NCI-H2171 (cell line): ENCODE measurements around the gene ADSL.
A peak's percentile ranks its signal among the peaks of the same experiment; 100 is the strongest.
"Not testable (repeated sequence)": the region's sequence is repeated elsewhere in the genome, so short reads cannot be mapped to it uniquely, and the experiment has no call there.

Experiments used
- DNase-seq: peaks from one replicate; lab custom pipeline; 2025; lab: John Stamatoyannopoulos, UW

ADSL gene

GRCh38 chr22:40346185-40347118, at the start of gene ADSL:
Gene ADSL (plus strand): TSS chr22:40346500. CDS start chr22:40346559, 59 bp downstream.
- peak; percentile 89 for DNase-seq

DNA sequence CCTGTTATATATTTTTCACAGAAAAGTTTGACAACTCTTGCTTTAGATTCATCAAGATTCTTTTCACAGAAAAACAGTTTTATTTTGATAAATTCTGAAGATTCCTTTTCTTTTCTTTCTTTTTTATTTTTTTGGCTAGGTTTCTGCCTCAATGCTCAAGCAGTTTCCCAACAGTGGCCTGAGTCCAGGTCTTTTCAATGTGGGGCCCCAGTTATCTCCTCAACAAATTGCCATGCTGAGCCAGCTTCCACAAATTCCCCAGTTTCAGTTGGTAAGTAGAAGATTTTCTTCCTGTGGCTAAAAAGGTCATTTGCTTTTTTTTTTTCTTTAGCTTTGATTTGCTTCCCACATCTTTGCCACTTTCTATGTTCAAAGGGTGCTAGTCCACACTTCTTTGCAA, 46.0 kb upstream of the ADSL start:
- no peak for DNase-seq

DNA sequence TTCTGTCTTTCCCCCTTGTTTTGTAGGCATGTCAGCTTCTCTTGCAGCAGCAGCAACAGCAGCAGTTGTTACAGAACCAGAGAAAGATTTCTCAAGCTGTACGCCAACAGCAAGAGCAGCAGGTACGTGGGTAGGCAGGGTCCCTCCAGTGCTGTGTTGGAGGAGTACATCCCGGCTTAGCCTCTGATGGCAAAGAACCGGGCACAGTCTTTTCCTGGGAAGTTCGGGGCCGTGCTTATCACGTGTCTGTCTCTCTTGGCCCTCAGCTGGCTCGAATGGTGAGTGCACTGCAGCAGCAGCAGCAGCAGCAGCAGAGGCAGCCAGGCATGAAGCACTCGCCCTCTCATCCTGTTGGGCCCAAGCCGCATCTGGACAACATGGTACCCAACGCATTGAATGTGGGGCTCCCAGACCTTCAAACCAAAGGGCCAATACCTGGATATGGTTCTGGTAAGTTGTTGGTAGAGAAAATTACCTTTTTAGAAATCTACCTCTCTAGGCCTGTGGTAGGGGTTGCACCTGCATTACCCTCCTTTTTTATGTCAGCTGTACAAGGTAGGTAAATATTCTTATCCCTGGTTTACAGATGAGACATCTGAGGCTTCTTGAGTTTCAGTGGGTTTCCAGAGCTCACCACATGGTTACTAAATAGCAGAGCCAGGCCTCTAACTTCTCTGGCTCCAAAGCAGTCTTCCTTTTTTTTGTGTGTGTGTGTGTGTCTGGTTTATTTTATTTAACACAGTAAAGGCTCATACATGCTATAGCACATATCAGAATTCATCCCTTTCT, 45.2 kb upstream of the ADSL start:
- DNase-seq = no peak

- DNase-seq = no peak
These were observed 44.2 kb upstream of the ADSL start for GRCh38 chr22:40302149-40302548.

- no peak for DNase-seq
These were observed 40.7 kb upstream of the ADSL start for GRCh38 chr22:40305625-40306024.

GRCh38 chr22:40308999-40309573, 37.2 kb upstream of the ADSL start:
- DNase-seq = no peak

- no peak for DNase-seq
These were observed 36.7 kb upstream of the ADSL start for GRCh38 chr22:40309631-40310030.

- DNase-seq = no peak
These were observed 36.1 kb upstream of the ADSL start for GRCh38 chr22:40310081-40310767.

- DNase-seq = no peak
These were observed 35.6 kb upstream of the ADSL start for GRCh38 chr22:40310768-40311120.

DNA sequence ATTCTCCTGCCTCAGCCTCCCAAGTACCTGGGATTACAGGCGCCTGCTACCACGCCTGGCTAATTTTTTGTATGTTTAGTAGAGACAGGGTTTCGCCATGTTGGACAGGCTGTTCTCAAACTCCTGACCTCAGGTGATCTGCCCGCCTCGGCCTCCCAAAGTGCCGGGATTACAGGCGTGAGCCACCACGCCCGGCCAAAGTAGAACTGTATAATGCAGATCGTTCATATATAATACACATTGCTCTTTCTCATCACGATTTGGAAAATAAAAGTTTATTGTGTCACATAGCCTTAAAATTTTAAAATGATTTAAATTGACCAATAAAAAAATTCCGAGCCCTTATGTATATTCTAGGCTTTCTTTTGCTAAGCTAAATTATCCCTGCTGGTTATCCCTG, 34.7 kb upstream of the ADSL start:
- not testable (repeated sequence) for DNase-seq

DNA sequence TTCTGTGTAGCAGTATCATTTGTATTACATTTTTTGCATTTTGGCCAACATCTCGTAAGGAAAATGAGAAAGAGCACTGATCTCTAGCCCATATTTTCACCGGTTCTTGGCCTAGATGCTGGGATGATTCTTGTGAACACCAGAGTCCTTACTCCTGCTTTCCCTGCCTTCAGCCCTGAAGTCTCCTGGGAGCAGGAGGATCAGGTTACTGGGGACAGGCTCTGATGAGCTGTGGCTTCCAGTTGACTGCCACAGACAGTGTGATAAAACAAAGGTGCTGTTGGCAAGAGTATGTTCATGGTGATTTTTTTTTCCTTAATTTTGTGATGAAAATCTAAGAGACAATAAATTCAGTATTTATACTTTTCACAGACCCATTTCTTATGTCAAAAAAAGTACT, 34.2 kb upstream of the ADSL start:
- peak; percentile 91 for DNase-seq

- no peak for DNase-seq
These were observed 33.3 kb upstream of the ADSL start for GRCh38 chr22:40313007-40313406.

- no peak for DNase-seq
These were observed 32.3 kb upstream of the ADSL start for GRCh38 chr22:40314041-40314440.

- DNase-seq = no peak
These were observed 25.6 kb upstream of the ADSL start for GRCh38 chr22:40320687-40321086.

DNA sequence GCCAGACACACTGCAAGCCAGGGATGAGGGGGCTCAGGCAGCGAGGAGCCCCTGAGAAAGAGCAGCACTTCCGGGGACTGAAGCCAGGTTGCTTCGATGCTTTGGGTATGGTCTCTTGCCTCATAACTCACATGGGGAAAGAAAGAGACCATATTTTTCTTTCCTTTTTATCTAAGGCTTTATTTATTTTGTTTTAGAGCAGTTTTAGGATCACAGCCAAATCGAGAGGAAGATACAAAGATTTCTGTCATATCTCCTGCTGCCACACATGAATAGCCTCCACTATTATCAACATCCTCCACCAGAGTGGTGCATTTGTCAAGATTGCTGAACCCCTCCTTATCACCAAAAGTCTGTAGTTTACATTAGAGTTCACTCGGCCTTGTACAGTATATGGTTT, 24.3 kb upstream of the ADSL start:
- DNase-seq = no peak

DNA sequence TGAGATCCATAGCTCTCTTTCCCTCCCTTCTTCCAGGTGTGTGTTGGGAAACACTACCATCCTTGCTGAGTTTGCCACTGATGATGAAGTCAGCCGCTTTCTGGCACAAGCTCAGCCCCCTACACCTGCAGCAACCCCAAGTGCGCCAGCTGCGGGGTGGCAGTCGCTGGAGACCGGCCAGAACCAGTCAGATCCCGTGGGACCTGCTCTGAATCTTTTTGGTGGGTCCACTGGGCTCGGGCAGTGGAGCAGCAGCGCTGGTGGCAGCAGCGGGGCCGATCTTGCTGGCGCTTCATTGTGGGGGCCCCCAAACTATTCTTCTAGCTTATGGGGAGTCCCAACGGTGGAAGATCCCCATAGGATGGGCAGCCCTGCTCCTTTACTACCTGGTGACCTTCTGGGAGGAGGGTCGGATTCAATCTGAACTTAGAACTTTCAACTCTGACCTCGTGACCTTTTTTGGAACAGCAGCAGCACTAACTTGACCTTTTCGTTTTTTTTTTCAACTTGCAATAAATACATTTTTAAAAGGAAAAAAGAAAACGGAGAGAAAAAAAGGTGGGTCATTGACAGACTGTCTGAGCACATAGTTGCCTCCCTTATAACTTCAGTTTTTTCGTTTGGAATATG, 23.4 kb upstream of the ADSL start:
- no peak for DNase-seq

GRCh38 chr22:40323681-40324171, 22.6 kb upstream of the ADSL start:
- DNase-seq = no peak

DNA sequence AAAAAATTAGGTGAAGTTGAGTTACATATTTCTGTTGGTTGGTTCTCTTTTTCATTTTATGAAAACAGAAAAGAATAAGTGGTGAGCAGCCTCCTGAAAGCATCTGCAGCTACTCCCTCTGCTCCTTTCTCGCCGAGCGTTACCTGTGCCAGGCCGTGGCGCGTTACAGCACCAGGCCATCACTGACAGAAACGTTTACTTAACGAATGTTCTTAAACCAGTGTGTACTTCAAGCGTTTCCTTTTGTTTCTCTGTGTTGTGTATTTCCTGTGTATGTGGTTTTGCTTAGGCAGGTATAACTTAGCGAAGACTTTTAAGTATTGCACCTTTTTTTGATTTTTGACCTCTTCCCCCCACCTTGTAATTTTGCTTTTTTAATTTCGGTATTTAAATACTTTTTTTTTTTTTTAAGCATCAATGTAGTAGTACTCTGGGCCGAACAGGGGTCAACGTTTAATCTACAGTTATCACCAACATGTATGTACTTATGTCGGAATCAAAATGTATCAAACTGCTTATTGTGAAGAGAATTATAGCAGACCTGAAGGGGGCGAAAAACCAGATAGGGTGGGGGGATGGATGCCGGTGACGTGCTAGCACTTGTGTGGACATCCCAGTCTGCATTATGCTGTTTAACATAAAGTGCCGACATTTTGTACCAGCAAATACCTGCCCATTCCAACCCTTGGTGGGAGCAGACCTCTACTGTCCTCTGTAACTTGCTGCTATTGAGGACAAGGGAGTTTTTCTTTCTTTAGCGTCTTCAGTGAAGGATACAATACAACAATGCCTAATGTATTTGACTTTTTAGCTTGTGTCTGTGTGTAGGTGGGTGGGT, 21.6 kb upstream of the ADSL start:
- DNase-seq = no peak

DNA sequence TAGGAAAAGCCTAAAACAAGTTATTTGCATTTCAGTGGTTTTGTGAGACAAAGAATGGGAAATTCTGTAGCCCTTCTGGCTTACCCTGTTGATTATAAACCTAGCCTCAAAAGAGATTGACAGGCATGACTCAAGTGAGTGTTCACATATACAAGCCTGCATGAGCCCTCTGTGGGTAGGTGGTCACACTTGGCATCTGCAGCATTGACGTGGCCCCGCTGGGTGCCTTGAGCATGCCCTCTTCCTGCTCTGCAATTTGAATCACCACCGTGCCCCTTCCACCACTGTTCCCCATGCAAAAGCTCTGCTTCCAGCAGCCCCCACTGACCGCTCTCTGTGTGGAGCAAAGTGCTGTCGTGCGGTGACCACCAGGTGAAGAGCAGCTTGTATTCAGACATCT, 21.0 kb upstream of the ADSL start:
- DNase-seq = no peak

- no peak for DNase-seq
These were observed 19.2 kb upstream of the ADSL start for GRCh38 chr22:40326905-40327735.
